ENCODE results near the gene ECSCR. TPM values are rescaled to one million over a fixed set of nuclear protein-coding genes. Genes with fewer than 3 reads are reported as not detected.

Gene ECSCR
- total and polyA plus RNA-seq, 10 of the 15 experiments (the other 5 are each of a cell fraction or from before 2014, with no cell fraction given), result 0.15 to 0.83 (median 0.23) TPM; not detected in 3

DNA sequence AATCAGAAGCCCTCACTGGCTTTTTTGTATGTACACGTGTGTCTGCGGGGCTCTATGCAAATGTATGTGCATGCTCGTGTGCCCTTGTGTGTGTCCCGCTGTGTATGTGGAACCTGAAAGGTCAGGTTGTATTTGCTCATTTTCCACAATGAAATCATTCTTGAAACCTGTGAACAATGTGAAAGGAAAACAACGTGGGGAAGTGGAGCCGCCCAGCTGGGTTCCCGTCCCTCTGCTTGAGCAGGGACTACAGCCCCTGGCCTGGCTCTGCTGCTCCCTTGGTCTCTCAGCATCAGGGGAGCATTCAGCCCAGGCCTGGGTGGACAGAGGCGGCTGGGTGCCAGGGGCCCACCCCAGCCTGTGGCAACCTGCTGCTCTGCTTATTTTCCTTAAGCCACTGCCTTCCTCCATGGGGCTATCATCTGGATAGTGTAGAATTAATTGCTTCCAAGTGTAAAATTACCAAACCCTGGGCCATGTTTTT lies 3.0 kb downstream of the ECSCR start (continued):
- no peak for TF ChIP-seq HDGF (IDR thresholded peaks at IDR 0.05)
- no peak for TF ChIP-seq ZBED1 (IDR thresholded peaks at IDR 0.05; ENCODE audit: borderline replicate concordance)
- no peak for TF ChIP-seq ZNF274 (IDR thresholded peaks at IDR 0.05; ENCODE audit: insufficient read depth, insufficient read length)
- peak; percentile 93; the same call in 1 of the 3 replicates for TF ChIP-seq POU2F2 (IDR thresholded peaks at IDR 0.05; ENCODE audit: borderline replicate concordance, low read depth, low read length)
- TF ChIP-seq CREM (IDR thresholded peaks at IDR 0.05; ENCODE audit: low read depth), result peak; percentile 27; the same call in 1 of the 2 replicates
- TF ChIP-seq ZBTB33 (IDR thresholded peaks at IDR 0.05), result no peak

DNA sequence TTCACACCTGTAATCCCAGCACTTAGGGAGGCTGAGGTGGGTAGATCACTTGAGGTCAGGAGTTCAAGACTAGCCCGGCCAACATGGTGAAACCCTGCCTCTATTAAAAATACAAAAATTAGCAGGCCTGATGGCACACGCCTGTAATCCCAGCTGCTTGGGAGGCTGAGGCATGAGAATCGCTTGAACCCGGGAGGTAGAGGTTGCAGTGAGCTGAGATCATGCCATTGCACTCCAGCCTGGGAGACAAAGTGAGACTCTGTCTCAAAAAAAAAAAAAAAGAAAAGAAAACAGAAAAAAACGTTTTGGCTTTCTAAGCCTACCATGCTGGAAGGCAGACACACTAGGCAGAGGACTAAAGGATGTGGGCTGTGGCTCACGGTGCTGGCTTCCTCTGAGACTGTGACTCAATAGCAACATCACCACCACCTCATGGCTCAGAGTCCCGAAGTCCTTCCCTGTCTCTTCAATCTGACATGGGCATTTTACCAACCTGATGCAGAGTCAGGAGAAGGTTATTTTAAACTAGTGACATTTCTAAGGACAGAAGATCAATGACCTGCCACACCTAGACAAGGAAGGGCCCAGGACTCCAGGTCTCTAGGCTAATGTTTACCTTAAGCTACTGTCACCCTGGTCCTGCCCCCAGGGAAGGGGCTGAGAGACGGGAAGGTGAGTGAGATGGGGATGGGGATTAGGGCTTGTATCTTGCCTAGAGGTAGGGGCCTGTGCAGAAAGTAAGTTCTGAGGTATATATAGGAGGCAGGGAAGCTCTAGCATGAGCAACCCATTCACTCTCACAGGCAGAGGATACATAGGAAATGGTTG lies 3.7 kb downstream of the ECSCR start:
- RAD21 ChIA-PET (ENCODE audit: unreplicated experiment), result interaction anchor here (0.7 to 4.0 kb wide), 17 partner anchors 11 to 217 kb away, joined by 3 to 47 read pairs (median 7); partner anchors contain the start of genes DNAJC18, SMIM33 and STING1
- CTCF ChIA-PET, result interaction anchor here (0.6 to 4.4 kb wide), 8 partner anchors 14 to 113 kb away, joined by 3 to 39 read pairs (median 18); partner anchors contain the start of genes DNAJC18 and STING1
- whole genome bisulfite sequencing (ENCODE audit: insufficient coverage, insufficient replicate concordance, low lambda C conversion rate, missing lambda C conversion rate), result 8% methylated on average over 8 of the region's 8 CpGs
- H3K9ac ChIP-seq (ENCODE audit: control insufficient read depth, insufficient read depth, low read length), result peak overlapping the region; percentile 33
- intact Hi-C loops (cut with micrococcal nuclease; ENCODE audit: unreplicated experiment) (loop anchor here (1.0 to 5.0 kb wide), 3 partner anchors 19 to 204 kb away; partner anchors contain the start of genes DNAJC18 and STING1), in situ Hi-C loops (cut with MboI) (no loop called here)
- DNase-seq (ENCODE audit: low read depth, low spot score), result peak; percentile 60
- H3K36me3 ChIP-seq (ENCODE audit: control insufficient read depth in 2 of 2, insufficient read depth in 2 of 2, low read length in 1 of 2), result no peaks in the 10 kb centered on the region
- H3K27ac ChIP-seq (ENCODE audit: control insufficient read depth, insufficient read depth), result peak overlapping the region; percentile 93
- no peaks in the 10 kb centered on the region for H3K9me3 ChIP-seq (replicated peaks; ENCODE audit: control insufficient read depth, insufficient read depth, low read length)
- BruUV-seq (replicated peaks), result TSS peak; percentile 88
- no peaks in the 10 kb centered on the region for H3K79me2 ChIP-seq (ENCODE audit: control insufficient read depth, insufficient read depth, low read length)
- SMC1A ChIA-PET (ENCODE audit: uncharacterized antibody, unreplicated experiment), result interaction anchor here (0.6 to 4.1 kb wide), 15 partner anchors 9 to 235 kb away, joined by 3 to 32 read pairs (median 5); partner anchors contain the start of genes SMIM33 and STING1
- H2AFZ ChIP-seq (ENCODE audit: control insufficient read depth, low read depth, low read length), result peak overlapping the region; percentile 55
- FAIRE-seq, result peak; percentile 13
- peaks cover 45% of the 10 kb centered on the region for H3K4me1 ChIP-seq (ENCODE audit: control insufficient read depth, insufficient read depth, low read length)
- POLR2A ChIA-PET, result interaction anchor here (0.6 to 3.6 kb wide), 14 partner anchors 11 to 189 kb away, joined by 3 to 53 read pairs (median 4); partner anchors contain the start of gene DNAJC18
- no peak overlapping the region for H3K4me3 ChIP-seq
- ATAC-seq, result peak; percentile 70
- H3K27me3 ChIP-seq (replicated peaks in 1 of 2; ENCODE audit: control insufficient read depth in 2 of 2, insufficient read depth in 2 of 2, low read length in 1 of 2), result no peaks in the 10 kb centered on the region
- peak overlapping the region; percentile 88 for H3K4me2 ChIP-seq (ENCODE audit: control insufficient read depth, insufficient read depth)
- H4K20me1 ChIP-seq (ENCODE audit: control insufficient read depth, insufficient read depth), result no peaks in the 10 kb centered on the region
- TF ChIP-seq PAX5 (IDR thresholded peaks at IDR 0.05; ENCODE audit: borderline replicate concordance, low read depth, low read length) (peak; percentile 27; the same call in 1 of the 2 replicates), HDAC2 (IDR thresholded peaks at IDR 0.05) (no peak), JUNB (IDR thresholded peaks at IDR 0.05) (no peak), EP300 (IDR thresholded peaks at IDR 0.05; ENCODE audit: borderline replicate concordance in 1 of 2, control insufficient read depth in 1 of 2, low read depth in 2 of 2, low read length in 2 of 2) (no peak), PKNOX1 (IDR thresholded peaks at IDR 0.05) (peak; percentile 18; the same call in 1 of the 2 replicates), SMAD5 (IDR thresholded peaks at IDR 0.05; ENCODE audit: low read depth) (no peak), FOS (IDR thresholded peaks at IDR 0.05; ENCODE audit: borderline replicate concordance, extremely low read depth, insufficient read length) (no peak), CREB1 (IDR thresholded peaks at IDR 0.05; ENCODE audit: low read depth) (peak; percentile 90), KDM1A (IDR thresholded peaks at IDR 0.05; ENCODE audit: borderline replicate concordance) (no peak), E2F4 (IDR thresholded peaks at IDR 0.05; ENCODE audit: low read depth, low read length) (no peak), PML (IDR thresholded peaks at IDR 0.05; ENCODE audit: low read length) (no peak), NR2C2 (IDR thresholded peaks at IDR 0.05; ENCODE audit: borderline replicate concordance, control insufficient read depth, insufficient read length, low read depth) (no peak), EED (IDR thresholded peaks at IDR 0.05; ENCODE audit: low read depth) (peak; percentile 54; the same call in 1 of the 2 replicates)

Data from GM12878 (cell line).